Muscle of back (tissue), 11 donors: ENCODE results near the gene MACROH2A1. TPM values are rescaled to one million over a fixed set of nuclear protein-coding genes. Genes with fewer than 3 reads are reported as not detected.

Experiments used
- DNase-seq, 3 donors: peaks; one replicate each; pipeline versions ENCODE4 v3.0.0 to v3.0.0-alpha.2; 2013
- polyA plus RNA-seq, 10 donors: library from polyadenylated mRNA; unstranded; fragments of 120-200 nt; gene quantifications; one replicate each; pipeline ENCODE4 v1.2.1, GENCODE V29; 2013; ENCODE audit not compliant: insufficient read length in 10 of 10

The MACROH2A1 gene
- polyA plus RNA-seq, 10 donors: 82.9 to 117 (median 101) TPM

DNA sequence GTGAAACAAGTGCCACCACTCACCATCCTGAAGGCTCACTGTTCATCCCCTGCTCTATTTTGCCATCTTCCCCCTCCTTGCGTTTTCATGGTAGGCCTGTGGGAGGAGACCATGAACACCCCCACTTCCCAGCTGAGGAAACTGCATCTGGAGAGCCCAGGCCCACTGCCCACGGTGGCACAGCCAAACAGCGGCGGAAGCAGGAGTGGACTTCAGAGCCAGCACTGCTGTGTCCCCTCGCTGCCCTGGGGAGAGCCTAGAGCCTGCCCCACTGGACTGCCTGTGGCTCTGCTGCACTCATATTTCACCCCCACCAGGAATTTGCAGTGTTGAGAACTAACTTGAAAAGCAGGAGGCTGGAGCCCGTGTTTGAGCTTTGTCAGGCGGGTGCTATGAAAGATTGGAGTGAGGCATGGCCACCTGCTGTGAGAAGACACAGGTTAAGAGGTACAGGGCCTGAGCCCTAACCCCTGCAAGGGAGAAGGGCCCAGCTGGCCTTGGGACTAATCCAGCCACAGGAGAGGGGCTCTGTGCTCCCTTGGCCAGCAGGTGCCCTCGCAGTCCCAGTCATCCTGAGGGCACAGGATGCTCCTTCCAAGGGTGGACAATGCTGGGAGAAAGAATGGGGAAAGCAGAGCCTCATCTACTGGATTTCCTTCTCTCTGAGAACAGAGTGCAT is 79.0 kb downstream of the MACROH2A1 start:
- no peak for DNase-seq

DNA sequence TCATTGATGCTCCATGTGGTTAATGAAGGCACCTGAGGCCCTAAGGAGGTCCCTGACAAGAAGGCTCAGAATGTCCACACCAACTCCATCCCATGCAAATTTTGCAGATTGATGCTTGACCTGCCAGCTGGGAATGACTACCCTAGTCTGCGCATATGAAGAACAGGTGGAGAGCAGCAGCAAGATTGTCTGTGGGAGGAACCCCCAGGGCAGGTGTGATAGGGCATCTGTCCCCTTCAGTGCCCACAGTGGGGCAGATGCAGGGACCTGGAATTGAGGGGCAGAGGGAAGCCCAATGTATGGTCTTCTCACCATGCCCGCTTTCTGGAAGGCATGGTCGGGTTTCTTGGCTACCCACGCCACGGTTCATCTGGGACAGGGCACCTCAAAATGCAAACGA is 79.6 kb downstream of the MACROH2A1 start:
- DNase-seq: no peak

DNA sequence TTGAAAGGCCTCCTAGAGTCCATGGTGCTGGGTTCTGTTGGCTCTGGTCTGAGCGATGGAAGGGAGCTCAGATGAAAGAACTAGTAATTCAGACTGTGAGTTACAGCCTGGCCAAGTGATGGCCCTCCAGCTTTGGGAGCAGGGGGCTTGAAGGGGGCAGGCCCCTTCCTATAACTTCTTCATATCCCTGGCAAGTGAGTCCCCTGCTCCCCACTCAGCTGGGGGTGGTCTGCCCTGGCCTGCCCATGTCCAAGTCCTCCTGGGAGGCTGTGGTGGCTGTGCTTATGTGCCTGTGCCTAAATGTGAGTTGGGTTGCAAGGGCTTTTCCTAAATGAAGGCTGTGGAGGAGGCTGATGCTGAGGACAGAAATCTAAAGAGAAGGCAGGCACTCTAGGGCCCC is 80.1 kb downstream of the MACROH2A1 start:
- no peak for DNase-seq

DNA sequence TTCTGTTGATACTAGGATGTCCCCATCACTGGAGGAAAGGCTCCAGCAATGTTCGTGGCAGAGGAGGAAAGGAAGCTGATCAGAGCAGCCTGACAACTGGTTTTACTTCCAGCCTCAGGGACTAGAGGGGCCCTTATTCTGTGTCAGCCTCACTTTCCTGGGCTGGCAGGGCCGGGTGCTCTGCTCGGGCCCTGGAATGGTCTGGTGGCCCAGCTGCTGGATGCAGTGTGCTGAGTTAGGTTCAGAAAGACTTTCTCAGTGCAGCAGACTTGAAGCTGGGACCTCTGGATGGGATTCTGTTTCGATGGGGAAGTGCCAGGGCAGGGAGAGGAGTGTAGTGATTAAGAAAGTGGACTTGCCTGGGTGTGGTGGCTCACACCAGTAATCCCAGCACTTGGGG is 81.0 kb downstream of the MACROH2A1 start:
- DNase-seq: no peak

DNA sequence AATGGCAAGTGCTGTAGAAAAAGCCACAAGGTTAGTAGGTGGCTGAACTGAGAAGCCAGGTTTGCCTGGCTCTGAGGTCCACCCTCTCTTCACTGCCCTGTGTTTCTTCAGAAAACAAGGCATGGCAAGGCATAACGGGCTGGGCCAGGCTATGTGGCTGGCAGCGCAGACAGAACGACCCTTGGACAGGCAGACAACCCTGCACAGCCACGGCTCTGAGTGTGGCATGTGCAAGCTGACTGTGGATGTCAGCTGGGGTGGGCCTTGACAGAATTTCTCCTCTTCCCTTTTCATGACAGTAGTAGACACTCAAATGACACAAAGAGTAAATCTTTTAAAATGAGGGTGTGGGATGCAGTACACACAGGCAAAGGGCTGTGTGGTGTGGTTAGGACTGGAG is 81.7 kb downstream of the MACROH2A1 start:
- no peak for DNase-seq

DNA sequence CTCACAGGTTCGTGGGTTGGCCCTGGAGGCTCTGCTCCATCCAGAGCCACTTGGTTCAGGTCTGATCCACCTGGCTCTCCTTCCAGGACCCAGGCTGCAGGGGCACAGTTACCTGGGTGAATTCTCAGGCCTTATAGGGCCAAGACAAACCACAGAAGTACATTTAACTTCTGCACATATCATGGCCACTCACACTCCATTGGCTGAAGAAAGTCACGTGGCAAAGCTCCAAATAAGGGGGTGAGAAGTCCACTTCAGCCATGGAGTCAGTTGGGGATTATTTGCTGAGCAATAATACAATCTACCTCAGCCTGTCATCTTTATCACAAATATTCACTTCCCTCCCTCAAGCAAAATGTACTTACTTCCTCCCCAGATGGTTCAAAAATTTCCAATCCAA is 83.6 kb downstream of the MACROH2A1 start:
- no peak for DNase-seq

DNA sequence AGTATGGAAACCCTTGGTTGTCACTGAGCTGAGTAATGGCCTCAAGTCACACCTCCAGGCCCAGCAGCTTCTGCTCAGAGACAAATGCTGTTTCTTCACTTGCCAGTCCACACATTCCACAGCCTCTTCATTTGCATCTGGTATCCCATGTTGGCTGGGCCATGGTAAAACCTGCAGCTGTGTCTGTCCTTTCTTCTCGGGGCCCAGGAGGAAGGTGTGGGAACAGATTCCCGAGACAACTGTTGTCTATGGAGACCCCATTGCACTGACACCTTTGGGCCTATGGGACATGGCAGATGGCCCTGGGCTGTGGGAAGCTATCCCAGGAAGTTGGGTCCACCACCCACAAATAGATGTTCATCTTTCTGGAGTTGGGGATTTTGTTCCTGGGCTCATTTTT is 85.1 kb downstream of the MACROH2A1 start:
- DNase-seq: no peak

DNA sequence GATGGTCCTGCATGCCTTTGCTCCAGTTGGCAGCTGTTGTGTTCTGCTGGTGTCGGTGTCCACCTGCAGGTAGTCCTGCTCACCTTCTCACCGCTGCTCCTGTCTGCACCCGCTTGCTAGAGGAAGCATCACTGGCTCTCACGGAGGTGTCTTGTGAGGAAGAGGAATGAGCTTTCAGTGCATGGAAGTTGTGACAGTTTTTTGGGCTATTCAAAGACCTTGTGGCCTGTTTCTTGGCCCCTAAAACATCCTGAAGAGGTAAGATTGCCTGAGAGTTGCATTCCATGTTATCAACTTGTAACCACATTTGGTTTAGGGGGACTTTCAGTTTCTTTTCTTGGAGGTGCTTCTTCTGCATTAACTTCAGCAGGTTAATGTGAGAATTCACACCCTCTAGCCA is 85.6 kb downstream of the MACROH2A1 start:
- DNase-seq: no peak

DNA sequence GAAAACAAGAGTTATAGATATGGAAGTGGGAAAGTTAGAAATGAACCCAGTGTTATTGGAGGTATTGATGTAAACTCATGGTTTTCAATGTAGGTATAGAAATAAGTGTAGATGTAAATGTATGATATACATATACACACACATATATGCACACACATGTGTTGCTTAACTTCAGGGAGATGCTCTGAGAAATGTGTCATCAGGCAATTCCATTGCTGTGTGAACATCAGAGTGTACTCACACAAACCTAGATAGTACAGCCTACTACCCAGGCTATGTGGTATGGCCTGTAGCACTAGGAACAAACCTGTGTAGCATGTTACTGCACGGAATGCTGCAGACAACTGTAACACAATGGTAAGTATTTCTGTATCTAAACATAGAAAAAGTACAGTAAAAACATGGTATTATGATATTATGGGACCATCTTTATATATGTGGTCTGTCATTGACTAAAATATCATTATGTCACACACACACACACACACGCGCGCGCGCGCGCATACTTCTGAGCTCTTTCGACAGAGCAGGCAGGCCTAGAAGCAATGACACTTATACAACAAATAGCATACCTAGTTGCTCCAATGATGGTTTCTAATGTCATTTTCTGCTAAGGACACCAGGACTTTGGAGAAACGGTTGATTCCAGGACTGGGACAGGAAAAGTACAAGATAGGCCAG is 86.6 kb downstream of the MACROH2A1 start:
- no peak for DNase-seq

DNA sequence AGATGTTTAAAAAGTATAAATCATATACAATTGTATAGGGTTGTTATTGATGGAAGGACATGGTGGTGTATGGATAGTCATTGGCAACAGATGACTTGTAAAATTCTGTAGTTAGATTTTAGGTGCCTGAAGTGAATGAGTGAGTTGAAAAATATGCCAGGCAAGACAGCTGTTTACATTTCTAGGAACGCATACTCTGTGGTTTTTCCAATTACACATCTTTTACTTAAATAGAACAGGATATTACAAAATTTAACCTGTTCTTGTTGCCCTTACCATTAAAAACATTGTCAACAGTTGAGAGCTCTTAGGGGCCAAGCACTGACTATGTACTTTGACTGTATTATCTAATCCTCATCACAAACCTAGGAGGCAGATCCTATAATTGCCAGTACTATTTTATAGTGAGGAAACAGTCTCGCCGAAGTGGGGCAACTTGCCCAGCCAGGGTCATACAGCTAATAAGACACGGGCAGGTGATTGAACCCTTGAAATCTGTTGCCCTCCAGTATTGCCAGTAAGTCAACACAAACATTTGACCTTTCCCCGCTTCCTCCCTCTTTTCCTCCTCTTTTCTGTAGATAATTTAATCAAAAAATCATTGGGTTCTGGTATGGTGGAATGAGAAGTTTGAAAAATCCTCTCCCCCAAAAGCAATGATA is 88.6 kb downstream of the MACROH2A1 start:
- no peak for DNase-seq

DNA sequence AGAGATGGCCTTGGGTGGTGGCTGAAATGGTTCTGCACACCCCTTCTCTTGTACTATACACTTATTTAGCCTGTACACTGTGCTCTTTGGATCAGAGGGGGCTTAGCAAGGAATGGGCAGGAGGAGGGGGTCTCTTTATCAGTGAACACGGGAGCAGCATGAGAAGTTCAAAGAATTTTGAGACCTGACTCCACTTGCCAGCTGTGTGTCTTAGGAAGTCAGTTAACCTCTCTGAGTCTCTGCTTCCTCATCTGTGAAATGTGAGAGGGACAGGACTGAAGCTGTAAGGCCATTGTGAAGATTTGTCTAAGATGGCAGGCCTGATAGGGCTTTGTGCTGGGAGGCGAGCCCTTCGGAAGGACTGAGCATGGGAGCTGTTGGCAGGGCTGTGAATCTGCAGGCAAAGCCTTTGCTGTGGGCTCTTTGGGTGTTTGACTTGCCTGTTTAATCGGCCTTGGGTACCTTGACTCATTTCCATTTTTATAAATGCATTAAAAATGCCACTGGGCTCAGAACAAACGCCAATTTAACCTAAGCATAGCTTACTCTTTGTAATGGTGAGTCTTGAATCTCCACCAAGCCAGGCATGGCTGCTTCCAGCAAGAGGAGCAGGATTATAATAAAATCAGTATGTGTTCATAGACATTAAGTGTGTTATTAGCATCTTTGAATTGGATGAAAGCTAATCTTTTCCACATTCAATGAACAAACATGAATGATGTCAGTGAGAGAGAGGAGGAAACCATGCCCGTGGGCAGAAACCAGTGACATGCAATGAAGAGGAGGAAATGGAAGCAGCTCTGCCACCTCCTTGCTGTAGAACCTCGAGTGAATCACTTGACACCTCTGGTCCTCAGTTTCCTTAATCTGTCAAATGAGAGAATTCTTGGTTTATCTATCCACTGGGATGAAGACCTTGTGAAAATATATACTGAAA is 89.4 kb downstream of the MACROH2A1 start:
- no peak for DNase-seq

DNA sequence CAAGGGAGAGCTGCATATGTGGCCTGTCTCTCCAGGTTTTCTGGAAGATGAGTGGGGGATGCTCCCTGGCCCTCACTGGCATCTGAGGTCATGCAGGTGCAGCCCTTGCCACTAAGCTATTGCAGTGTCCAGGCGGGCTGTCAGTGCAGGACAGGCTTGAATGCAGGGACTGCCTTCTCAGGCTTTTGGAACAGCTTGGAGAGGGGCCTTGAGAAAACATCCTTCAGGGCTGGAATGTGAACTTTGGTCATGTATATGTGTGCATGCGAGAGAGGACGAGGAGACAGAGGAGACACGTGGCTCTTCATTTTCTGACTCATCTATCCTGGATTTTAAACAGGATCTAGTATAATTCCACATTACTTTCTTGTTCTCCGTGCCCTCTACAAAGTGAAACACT is 90.3 kb downstream of the MACROH2A1 start:
- DNase-seq: peak in 1 of 3 donors; percentile 40

DNA sequence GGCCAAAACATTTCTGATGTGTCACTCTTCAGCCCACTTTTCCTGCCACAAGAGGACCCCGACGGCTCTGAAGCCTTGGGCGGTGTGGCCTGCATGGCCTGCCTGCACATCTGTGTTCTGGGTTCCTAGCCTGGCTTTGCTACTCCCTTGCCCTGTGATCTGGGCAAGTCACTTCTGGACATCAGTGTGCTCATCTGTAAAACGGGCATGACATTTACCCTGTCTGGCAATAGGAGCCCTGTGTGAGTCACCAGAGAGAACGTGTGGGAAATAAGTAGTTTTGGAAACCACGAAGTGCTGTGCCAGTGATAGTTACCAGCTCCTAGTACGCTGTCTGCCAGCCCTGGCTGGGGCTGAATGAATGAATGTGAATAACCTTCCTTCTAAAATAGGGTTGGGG is 90.8 kb downstream of the MACROH2A1 start:
- no peak for DNase-seq

DNA sequence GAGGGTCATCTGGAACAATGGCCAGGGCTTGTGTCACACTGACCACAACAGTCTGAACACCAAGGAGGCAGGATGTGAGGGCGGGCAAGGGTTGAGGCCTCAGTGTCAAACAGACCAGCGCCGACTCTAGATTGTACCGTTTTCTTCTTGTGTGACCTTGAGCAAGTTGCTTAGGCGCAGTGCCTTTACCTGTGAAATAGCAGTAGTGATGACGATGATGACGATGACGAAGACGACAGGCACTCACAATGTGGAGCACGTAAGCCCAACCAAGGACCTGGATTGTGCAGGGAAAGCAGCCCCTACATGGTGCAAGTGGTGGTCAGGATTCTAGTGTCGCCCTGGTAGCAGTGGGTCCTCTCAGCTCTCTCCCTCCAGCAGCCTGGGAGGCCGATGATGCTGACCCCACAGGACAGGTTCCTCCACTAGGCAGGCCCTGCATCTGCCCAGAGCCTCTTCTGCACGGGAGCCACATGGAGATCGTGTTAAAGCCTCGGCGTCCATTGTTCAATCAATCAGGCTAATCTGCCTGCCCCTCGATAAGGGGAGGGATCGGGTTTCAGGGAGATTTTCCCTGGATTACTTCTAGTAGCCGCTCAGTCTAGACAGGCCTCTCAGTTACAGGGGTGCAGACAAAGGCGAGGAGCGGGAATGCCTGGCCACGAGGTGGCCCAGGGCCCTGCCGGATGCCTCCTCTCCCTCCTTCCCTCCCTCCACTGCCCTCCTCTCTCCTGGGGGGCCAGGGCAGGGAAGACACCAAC is 91.7 kb downstream of the MACROH2A1 start:
- no peak for DNase-seq

DNA sequence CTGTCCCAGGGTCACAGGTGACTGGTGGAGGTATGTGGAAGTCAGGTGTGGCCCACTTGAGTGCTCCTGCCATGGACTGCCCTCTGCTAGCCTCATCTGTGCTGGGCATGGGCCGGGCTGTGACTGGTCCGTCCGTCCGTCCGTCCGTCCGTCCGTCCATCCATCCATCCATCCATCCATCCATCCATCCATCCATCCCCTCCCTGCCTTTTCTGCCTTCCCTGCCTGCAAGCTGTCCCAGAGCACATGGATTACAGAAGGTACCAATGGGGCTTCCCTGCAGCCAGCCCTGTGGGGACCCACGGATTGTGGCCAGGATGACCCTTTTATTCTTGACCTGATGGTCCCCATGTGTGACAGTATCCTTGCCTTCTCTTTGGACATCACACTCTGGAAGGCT is 92.5 kb downstream of the MACROH2A1 start:
- no peak for DNase-seq

DNA sequence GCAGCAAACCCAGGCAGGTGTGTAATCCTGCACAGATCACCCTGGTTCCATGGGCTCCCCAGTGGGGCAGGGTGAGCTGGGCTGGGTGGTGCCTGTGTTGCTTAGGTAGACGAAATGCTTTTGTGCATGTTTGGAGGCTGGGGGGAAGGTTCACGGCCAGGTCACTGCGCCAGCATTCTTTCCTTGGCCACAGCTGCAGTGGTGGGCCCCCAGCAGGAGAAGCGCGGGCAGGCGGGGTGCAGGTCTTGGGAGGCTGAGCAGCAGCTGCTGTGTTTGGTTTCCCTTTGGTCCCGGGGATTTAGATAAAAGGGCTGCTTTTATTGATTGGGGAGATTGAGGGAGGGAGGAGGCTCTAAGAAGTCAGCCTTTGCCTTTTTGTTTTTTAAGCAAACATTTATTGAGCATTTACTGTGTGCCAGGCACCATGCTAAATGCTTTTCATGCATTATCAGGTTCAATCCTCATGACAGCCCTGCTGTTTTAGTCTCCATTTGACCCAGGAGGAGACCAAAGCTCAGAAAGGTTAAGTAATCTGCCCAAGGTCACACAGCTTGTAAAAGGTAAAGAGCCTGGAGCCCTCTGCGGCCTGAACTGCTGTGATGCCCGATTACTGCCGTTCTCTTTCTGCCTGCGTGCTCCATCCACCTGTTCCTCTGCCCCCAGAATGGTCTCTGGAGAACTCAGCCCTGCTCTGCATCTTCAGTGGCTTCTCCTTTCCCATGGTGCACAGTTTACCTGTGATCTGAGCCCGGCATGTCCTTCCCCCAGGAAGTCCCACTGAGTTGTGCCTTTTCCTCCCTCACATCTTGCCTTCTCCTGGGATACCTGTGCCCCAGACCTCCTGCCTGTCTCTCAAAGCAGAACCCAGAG is 94.4 kb downstream of the MACROH2A1 start:
- DNase-seq: peak in 1 of 3 donors; percentile 47

DNA sequence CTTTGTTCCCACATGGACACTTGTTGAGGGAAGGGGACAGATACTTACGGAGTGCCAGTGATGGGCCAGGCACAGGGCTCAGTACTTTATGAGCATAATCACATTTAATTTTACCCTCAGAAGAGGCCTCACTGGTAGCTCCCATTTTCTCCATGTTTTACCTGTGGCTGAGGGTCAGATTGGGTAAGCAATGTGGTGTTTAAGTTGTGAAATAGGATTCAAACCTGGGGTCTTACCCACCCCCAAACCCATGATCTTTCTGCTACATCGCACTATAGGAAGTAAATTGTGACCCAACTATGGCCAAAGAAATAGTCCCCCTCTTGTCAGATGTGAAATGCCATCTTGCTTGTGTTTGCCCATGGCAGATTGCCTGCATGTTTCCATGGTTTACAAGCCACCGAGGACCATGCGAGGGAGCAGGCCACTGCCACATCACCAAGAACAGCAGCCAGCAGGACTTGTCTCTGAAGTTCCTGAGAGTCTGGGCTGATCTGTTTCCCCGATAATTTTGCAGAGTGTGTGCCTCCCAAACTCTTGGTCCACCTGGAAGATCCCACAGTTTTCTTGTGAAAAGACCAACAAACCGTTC is 95.4 kb downstream of the MACROH2A1 start:
- DNase-seq: peak in 1 of 3 donors; percentile 19

DNA sequence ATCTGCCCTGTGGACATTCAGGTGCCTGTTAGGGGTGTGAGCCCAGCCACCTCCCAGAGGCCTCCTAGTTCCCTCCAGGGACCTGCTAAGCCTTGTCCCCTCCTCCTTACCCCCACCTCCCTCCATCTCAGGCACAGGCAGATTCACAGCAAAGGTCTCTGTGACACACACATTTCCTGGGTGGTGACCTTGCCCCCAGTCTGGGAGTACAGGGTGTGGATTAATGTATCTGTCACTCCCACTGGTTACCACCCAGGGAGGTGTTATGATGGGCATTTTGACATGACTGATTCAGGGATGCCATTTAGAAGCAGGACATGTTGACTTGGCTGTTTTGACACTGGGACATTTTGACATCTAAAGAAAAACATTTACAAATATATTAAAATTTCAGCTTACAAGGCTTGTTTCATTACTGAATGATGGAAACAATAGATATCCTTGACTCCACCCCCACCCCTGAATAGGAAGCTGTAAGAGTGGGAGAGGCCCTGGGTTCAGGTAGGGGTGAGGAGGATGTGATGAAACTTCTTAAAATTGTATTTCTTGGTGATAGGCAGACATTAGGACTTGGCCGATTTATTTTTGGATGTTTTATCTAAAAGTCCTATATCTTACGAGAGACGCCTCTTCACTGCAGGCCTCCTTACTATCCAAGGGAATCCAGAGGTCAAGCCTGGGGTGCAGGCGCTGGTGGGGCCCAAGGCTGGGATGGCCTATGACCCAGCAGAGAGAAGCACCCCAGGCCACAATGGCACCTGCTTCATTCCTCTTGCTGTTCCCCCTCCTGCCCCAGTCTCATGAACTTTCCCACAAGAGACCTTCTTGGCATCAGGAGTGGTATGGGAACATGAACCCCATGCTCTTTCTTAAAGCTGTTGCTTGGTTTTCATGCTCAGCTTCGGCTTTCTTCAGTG is 101.9 kb downstream of the MACROH2A1 start:
- DNase-seq: no peak

DNA sequence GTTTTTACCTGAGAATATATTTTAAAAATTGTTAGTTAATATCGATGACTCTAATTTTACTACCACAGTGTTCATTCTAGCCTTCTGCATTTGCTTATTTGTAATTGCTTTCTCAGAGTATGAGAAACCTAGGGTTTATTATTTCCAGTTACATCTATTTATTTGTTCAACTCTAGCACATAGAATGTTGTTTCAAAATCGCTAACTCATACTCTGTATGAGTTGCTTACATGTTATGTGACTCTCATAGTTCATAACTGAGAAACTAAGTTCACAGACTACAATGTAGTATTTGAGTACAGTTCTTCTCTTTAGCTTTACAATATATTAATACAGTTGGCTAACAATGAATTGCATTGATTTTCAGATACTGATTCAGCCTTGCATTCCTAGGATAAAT is 103.2 kb downstream of the MACROH2A1 start:
- DNase-seq: no peak
